Karpas-422 (cell line): Measurements from ENCODE around the gene NXPH4. TPM values are rescaled to one million over a fixed set of nuclear protein-coding genes. Genes with fewer than 3 reads are reported as not detected.

ENCODE experiments used
- DNase-seq: peaks from one replicate; pipeline ENCODE4 v3.0.0-alpha.2; 2015
- H2AFZ ChIP-seq: fragments of 200-600 bp; sonication (generic); 2 replicates; pipeline ENCODE4 v1.6.1; 2014; ENCODE audit warnings: antibody characterized with exemption, low read length, mixed read lengths
- H3K27ac ChIP-seq: fragments of 200-600 bp; sonication (generic); 2 replicates; pipeline ENCODE4 v1.5.1; 2014; ENCODE audit warnings: mild to moderate bottlenecking, low read length, moderate library complexity
- H3K27me3 ChIP-seq: fragments of 200-600 bp; sonication (generic); 2 replicates; pipeline ENCODE4 v1.6.1; 2014; ENCODE audit warnings: low read length, mixed read lengths
- H3K36me3 ChIP-seq: fragments of 200-600 bp; sonication (generic); 2 replicates; pipeline ENCODE4 v1.6.1; 2014; ENCODE audit warnings: low read length, mixed read lengths; ENCODE audit not compliant: insufficient read depth
- H3K4me1 ChIP-seq: fragments of 200-600 bp; sonication (generic); 2 replicates; pipeline ENCODE4 v1.6.1; 2014; ENCODE audit warnings: mild to moderate bottlenecking, low read length, mixed read lengths
- H3K4me2 ChIP-seq: fragments of 200-600 bp; sonication (generic); 2 replicates; pipeline ENCODE4 v1.6.1; 2014; ENCODE audit warnings: low read length, low read depth, mild to moderate bottlenecking; ENCODE audit not compliant: poor library complexity, severe bottlenecking
- H3K4me3 ChIP-seq: fragments of 200-600 bp; sonication (generic); 2 replicates; pipeline ENCODE4 v1.5.1; 2014; ENCODE audit warnings: mild to moderate bottlenecking, antibody characterized with exemption, low read length, mixed read lengths
- H3K79me2 ChIP-seq: fragments of 200-600 bp; sonication (generic); 2 replicates; pipeline ENCODE4 v1.6.1; 2014; ENCODE audit warnings: mild to moderate bottlenecking, low read length, mixed read lengths
- H3K9ac ChIP-seq: fragments of 200-600 bp; sonication (generic); 2 replicates; pipeline ENCODE4 v1.6.0; 2014; ENCODE audit warnings: low read length
- H3K9me2 ChIP-seq: fragments of 200-600 bp; sonication (generic), shearing (Covaris generic); replicated peaks from 2 replicates; pipeline ENCODE4 v1.6.0; 2014; ENCODE audit warnings: mild to moderate bottlenecking, low read length, moderate library complexity; ENCODE audit not compliant: insufficient read depth
- H3K9me3 ChIP-seq: fragments of 300-700, 200-600 bp; sonication (generic); 2 replicates; pipeline ENCODE4 v1.6.1; 2014; ENCODE audit warnings: low read length, mixed read lengths
- H4K20me1 ChIP-seq: fragments of 200-600 bp; sonication (generic); 2 replicates; pipeline ENCODE4 v1.6.1; 2014; ENCODE audit warnings: mild to moderate bottlenecking, antibody characterized with exemption, low read length, low read depth; ENCODE audit not compliant: insufficient read depth
- small RNA-seq: library from RNA; depleted of rRNA; stranded (forward); fragments of <200 nt; gene quantifications from one replicate; pipeline ENCODE3, GENCODE V24; 2014
- total RNA-seq: library from RNA; depleted of rRNA; stranded (reverse); fragments of >200 nt; shearing (Covaris generic); gene quantifications from 2 replicates; pipeline ENCODE4 v1.2.3, GENCODE V29; 2014; ENCODE audit warnings: low replicate concordance; rRNA removed

NXPH4 gene
- total RNA-seq, 1 experiment from 2014 or later, result 2.9 TPM

DNA sequence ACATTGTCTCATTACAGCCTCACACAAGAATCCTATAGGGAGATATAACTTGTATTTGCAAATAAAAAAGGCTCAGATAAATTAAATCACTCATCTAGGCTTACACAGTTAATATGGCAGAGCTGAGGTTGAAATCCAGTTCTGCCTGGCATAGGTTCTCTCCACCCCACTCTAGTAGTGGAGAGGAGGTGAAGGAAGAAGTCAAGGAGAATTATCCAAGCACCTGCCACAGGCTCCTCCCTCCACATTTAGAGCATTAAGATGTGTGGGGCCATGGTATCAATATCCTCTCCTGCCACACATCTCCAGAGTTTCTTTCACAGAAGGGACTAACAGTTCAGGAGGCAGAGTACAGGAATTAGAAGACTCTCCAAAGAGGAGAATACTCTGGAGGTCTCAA, 56.9 kb downstream of the NXPH4 start:
- Histone ChIP-seq H3K79me2 (no peaks in the 10 kb centered on the region), H4K20me1 (no peaks in the 10 kb centered on the region), H3K4me3 (no peak overlapping the region), H3K4me1 (peaks cover 4% of the 10 kb centered on the region), H3K27ac (no peak overlapping the region), H3K27me3 (no peaks in the 10 kb centered on the region), H3K4me2 (no peak overlapping the region), H3K36me3 (peaks cover under 1% of the 10 kb centered on the region; the same call in 1 of the 2 replicates), H3K9ac (no peak overlapping the region), H3K9me2 (no peaks in the 10 kb centered on the region), H3K9me3 (no peaks in the 10 kb centered on the region), H2AFZ (no peak overlapping the region)
- DNase-seq, result no peak

Small RNA genes lying within 50 kb of the gene (small RNA-seq; reads per million reads assigned to genes)
- gene MIR1228, result not detected

Other genes starting within 250 kb of the NXPH4 start
- 10.0 and 10.7 TPM in 2 replicates for gene ZBTB39, start 210.2 kb upstream of the NXPH4 start, total RNA-seq
- gene TAC3, start 200.3 kb upstream of the NXPH4 start, total RNA-seq, result not detected in 2 replicates
- 0.11 and 3.8 TPM in 2 replicates for gene MYO1A, start 166.7 kb upstream of the NXPH4 start, total RNA-seq
- 34.2 and 59.6 TPM in 2 replicates for gene NEMP1, start 138.0 kb upstream of the NXPH4 start, total RNA-seq
- gene NAB2, start 127.7 kb upstream of the NXPH4 start, total RNA-seq, result 19.4 and 38.0 TPM in 2 replicates
- 116 and 140 TPM in 2 replicates for gene STAT6, start 105.4 kb upstream of the NXPH4 start, total RNA-seq
- 0.56 and 3.1 TPM in 2 replicates for gene LRP1, start 88.3 kb upstream of the NXPH4 start, total RNA-seq
- gene LRP1-AS, start 69.2 kb upstream of the NXPH4 start, total RNA-seq, result not detected in 2 replicates
- 399 and 449 TPM in 2 replicates for gene SHMT2, start 12.9 kb downstream of the NXPH4 start, total RNA-seq
- 5.9 and 7.8 TPM in 2 replicates for gene STAC3, start 34.4 kb downstream of the NXPH4 start, total RNA-seq
- gene R3HDM2, start 214.2 kb downstream of the NXPH4 start, total RNA-seq, result 31.9 and 39.0 TPM in 2 replicates
- gene INHBC, start 218.0 kb downstream of the NXPH4 start, total RNA-seq, result 0.11 TPM in 1 of 2 replicates, not detected in the other
- 14.3 and 17.9 TPM in 2 replicates for gene INHBE, start 238.5 kb downstream of the NXPH4 start, total RNA-seq
- 1.9 and 9.3 TPM in 2 replicates for gene GLI1, start 243.0 kb downstream of the NXPH4 start, total RNA-seq